ENCODE measurements around the gene KCNK5. TPM values are rescaled to one million over a fixed set of nuclear protein-coding genes. Genes with fewer than 3 reads are reported as not detected.

The KCNK5 gene
- total and polyA plus RNA-seq, 9 of the 15 experiments (the other 6 are each of a cell fraction or from before 2014, with no cell fraction given), result 1.5 to 45.8 (median 25.8) TPM

DNA sequence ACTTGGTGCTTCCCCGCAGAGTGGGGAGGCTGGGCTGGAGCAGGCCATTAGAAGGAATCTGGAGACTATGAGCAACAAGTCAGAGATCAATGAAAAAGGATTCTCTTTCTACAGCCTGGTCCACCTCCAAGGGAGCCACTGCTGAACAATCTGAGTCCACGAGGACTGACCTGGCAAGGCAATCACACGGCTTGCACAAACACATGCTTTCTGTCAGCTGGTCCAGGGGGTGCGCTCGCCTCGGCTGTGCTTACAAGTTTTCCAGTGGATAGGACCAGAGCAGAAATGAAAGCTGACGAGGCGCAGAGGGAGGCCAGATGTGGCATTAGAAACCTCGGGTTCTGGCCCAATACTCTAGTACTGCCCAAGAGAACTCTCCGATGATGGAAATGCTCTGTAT lies 18.1 kb downstream of the KCNK5 start:
- FAIRE-seq, result no peak
- no peak for TF ChIP-seq ZNF77 (CRISPR knock-in tag; IDR thresholded peaks at IDR 0.05)
- no peak for TF ChIP-seq LARP7 (IDR thresholded peaks at IDR 0.05)
- TF ChIP-seq ZNF175 (CRISPR knock-in tag; IDR thresholded peaks at IDR 0.05; ENCODE audit: low read depth), result no peak
- TF ChIP-seq KDM1A (IDR thresholded peaks at IDR 0.05), result no peak
- no peak for TF ChIP-seq ETV1 (tag; conservative IDR thresholded peaks at IDR 0.05; ENCODE audit: low read depth)
- TF ChIP-seq, protein P1, sequence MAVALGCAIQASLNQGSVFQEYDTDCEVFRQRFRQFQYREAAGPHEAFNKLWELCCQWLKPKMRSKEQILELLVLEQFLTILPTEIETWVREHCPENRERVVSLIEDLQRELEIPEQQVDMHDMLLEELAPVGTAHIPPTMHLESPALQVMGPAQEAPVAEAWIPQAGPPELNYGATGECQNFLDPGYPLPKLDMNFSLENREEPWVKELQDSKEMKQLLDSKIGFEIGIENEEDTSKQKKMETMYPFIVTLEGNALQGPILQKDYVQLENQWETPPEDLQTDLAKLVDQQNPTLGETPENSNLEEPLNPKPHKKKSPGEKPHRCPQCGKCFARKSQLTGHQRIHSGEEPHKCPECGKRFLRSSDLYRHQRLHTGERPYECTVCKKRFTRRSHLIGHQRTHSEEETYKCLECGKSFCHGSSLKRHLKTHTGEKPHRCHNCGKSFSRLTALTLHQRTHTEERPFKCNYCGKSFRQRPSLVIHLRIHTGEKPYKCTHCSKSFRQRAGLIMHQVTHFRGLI (CRISPR knock-in tag; IDR thresholded peaks at IDR 0.05), result no peak
- TF ChIP-seq, protein P2, sequence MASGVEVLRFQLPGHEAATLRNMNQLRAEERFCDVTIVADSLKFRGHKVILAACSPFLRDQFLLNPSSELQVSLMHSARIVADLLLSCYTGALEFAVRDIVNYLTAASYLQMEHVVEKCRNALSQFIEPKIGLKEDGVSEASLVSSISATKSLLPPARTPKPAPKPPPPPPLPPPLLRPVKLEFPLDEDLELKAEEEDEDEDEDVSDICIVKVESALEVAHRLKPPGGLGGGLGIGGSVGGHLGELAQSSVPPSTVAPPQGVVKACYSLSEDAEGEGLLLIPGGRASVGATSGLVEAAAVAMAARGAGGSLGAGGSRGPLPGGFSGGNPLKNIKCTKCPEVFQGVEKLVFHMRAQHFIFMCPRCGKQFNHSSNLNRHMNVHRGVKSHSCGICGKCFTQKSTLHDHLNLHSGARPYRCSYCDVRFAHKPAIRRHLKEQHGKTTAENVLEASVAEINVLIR (CRISPR knock-in tag; IDR thresholded peaks at IDR 0.05), result no peak
- TF ChIP-seq, protein P3, sequence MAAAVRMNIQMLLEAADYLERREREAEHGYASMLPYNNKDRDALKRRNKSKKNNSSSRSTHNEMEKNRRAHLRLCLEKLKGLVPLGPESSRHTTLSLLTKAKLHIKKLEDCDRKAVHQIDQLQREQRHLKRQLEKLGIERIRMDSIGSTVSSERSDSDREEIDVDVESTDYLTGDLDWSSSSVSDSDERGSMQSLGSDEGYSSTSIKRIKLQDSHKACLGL (CRISPR knock-in tag; IDR thresholded peaks at IDR 0.05; ENCODE audit: borderline replicate concordance, poor library complexity, severe bottlenecking), result no peak
- TF ChIP-seq POLR2A (conservative IDR thresholded peaks at IDR 0.05), result no peak
- TF ChIP-seq, protein P4, sequence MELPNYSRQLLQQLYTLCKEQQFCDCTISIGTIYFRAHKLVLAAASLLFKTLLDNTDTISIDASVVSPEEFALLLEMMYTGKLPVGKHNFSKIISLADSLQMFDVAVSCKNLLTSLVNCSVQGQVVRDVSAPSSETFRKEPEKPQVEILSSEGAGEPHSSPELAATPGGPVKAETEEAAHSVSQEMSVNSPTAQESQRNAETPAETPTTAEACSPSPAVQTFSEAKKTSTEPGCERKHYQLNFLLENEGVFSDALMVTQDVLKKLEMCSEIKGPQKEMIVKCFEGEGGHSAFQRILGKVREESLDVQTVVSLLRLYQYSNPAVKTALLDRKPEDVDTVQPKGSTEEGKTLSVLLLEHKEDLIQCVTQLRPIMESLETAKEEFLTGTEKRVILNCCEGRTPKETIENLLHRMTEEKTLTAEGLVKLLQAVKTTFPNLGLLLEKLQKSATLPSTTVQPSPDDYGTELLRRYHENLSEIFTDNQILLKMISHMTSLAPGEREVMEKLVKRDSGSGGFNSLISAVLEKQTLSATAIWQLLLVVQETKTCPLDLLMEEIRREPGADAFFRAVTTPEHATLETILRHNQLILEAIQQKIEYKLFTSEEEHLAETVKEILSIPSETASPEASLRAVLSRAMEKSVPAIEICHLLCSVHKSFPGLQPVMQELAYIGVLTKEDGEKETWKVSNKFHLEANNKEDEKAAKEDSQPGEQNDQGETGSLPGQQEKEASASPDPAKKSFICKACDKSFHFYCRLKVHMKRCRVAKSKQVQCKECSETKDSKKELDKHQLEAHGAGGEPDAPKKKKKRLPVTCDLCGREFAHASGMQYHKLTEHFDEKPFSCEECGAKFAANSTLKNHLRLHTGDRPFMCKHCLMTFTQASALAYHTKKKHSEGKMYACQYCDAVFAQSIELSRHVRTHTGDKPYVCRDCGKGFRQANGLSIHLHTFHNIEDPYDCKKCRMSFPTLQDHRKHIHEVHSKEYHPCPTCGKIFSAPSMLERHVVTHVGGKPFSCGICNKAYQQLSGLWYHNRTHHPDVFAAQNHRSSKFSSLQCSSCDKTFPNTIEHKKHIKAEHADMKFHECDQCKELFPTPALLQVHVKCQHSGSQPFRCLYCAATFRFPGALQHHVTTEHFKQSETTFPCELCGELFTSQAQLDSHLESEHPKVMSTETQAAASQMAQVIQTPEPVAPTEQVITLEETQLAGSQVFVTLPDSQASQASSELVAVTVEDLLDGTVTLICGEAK (IDR thresholded peaks at IDR 0.05), result no peak
- TF ChIP-seq, protein P4 (CRISPR knock-in tag; IDR thresholded peaks at IDR 0.05), result no peak

More for the DNA sequence above, 18.1 kb downstream of the KCNK5 start:
- in situ Hi-C loops (cut with MboI) (no loop called here), intact Hi-C loops (cut with micrococcal nuclease) (no loop called here)
- Histone ChIP-seq H3K4me2 (ENCODE audit: insufficient read depth, low read length) (no peak overlapping the region), H3K9ac (ENCODE audit: insufficient read depth in 1 of 2, low read depth in 2 of 2, low read length in 2 of 2) (peak overlapping the region in 1 of 2 experiments; percentile 47; a peak in 2 of 4 replicates), H3K27ac (ENCODE audit: extremely low read depth, low read depth, low read length) (no peak overlapping the region), H3K79me2 (ENCODE audit: control insufficient read depth, insufficient read depth, low read length) (peaks cover 100% of the 10 kb centered on the region), H3K9me1 (ENCODE audit: control insufficient read depth, insufficient read depth, low read length) (peaks cover 27% of the 10 kb centered on the region), H3K9me3 (replicated peaks; ENCODE audit: control insufficient read depth, insufficient read depth, low read depth, low read length) (no peaks in the 10 kb centered on the region; the same call in 1 of the 2 replicates), H2AFZ (ENCODE audit: low read depth, low read length) (no peak overlapping the region), H3K36me3 (ENCODE audit: control insufficient read depth, insufficient read depth, low read length) (peaks cover 87% of the 10 kb centered on the region; the same call in 2 of the 3 replicates), H3K27me3 (ENCODE audit: control insufficient read depth in 2 of 2, insufficient read depth in 2 of 2, low read length in 2 of 2) (no peaks in the 10 kb centered on the region), H3K4me3 (no peak overlapping the region), H4K20me1 (replicated peaks; ENCODE audit: control insufficient read depth, insufficient read depth, low read length) (peaks cover 64% of the 10 kb centered on the region), H3K4me1 (replicated peaks in 1 of 2; ENCODE audit: control insufficient read depth in 2 of 2, insufficient read depth in 2 of 2, low read length in 2 of 2) (peaks cover 23 to 24% of the 10 kb centered on the region in 2 experiments)
- 91% methylated on average over 10 of the region's 10 CpGs for WGBS (ENCODE audit: insufficient coverage, low coverage, missing lambda C conversion rate)
- no TSS peak for BruUV-seq (replicated peaks)
- no peak for DNase-seq (ENCODE audit: extremely low read depth in 1 of 4, low spot score in 3 of 4)
- ChIA-PET POLR2A (interaction anchor here (0.9 to 4.0 kb wide), 4 partner anchors 10 to 29 kb away, joined by 3 to 17 read pairs (median 6); no protein-coding TSS in a partner anchor), CTCF (ENCODE audit: low intra/inter-chr PET ratio) (no interaction called here)
- ATAC-seq, result no peak
